ENCODE measurements around the gene TVP23C. TPM values are rescaled to one million over a fixed set of nuclear protein-coding genes. Genes with fewer than 3 reads are reported as not detected.
"Not testable (repeated sequence)": the region's sequence is repeated elsewhere in the genome, so short reads cannot be mapped to it uniquely, and the experiment has no call there.

Gene TVP23C
- total RNA-seq: 10 to 100 TPM in 3 of 4 donors, 1 to 10 TPM in 1; 9.9 to 31.7 (median 22.9) TPM

GRCh38 chr17:15563375-15563857 is at the start of gene TVP23C:
Gene TVP23C (minus strand): TSS chr17:15563483. CDS start chr17:15563448, 35 bp downstream.
- not testable (repeated sequence) for H3K4me1 ChIP-seq, H3K9me3 ChIP-seq, H3K36me3 ChIP-seq, H3K27me3 ChIP-seq
- peak in 1 of 2 donors; percentile 24 for TF ChIP-seq EP300 (IDR thresholded peaks at IDR 0.05)
- peak within 1 kb of the TSS in 3 of 4 donors; percentile 78 to 86 (median 85) for H3K27ac ChIP-seq
- peak; percentile 35 to 40 for DNase-seq (ENCODE audit: low spot score in 2 of 2)
- 0% methylated on average over 2 to 7 of the region's 46 CpGs for WGBS, 2 donors
- peak within 1 kb of the TSS; percentile 64 to 81 (median 73) for H3K4me3 ChIP-seq

GRCh38 chr17:15592960-15593359 is 29.7 kb upstream of the TVP23C start:
- H3K36me3 ChIP-seq; H3K4me3 ChIP-seq; H3K9me3 ChIP-seq; H3K4me1 ChIP-seq; DNase-seq (ENCODE audit: low spot score in 2 of 2); H3K27ac ChIP-seq; H3K27me3 ChIP-seq: not testable (repeated sequence)
- WGBS, 2 donors: 87 to 95% methylated on average over 8 of the region's 8 CpGs

- H3K27me3 ChIP-seq; H3K36me3 ChIP-seq; H3K4me1 ChIP-seq; H3K4me3 ChIP-seq; DNase-seq (ENCODE audit: low spot score in 2 of 2); H3K27ac ChIP-seq; H3K9me3 ChIP-seq: not testable (repeated sequence)
- WGBS, 2 donors: 32 to 45% methylated on average over 5 of the region's 5 CpGs
Observed at GRCh38 chr17:15591986-15592385, 28.7 kb upstream of the TVP23C start.

- not testable (repeated sequence) for H3K9me3 ChIP-seq; H3K27me3 ChIP-seq; DNase-seq (ENCODE audit: low spot score in 2 of 2); H3K4me3 ChIP-seq; H3K36me3 ChIP-seq; H3K27ac ChIP-seq; H3K4me1 ChIP-seq
- 83 to 100% methylated on average over 1 of the region's 1 CpG for WGBS, 2 donors
Observed at GRCh38 chr17:15590844-15591243, 27.6 kb upstream of the TVP23C start.

GRCh38 chr17:15589544-15590536 is 26.6 kb upstream of the TVP23C start:
- H3K9me3 ChIP-seq; H3K4me1 ChIP-seq; H3K36me3 ChIP-seq; DNase-seq (ENCODE audit: low spot score in 2 of 2); H3K27ac ChIP-seq; H3K4me3 ChIP-seq; H3K27me3 ChIP-seq: not testable (repeated sequence)
- 66 to 71% methylated on average over 14 of the region's 17 CpGs for WGBS, 2 donors

- H3K4me1 ChIP-seq; H3K36me3 ChIP-seq; H3K9me3 ChIP-seq; DNase-seq (ENCODE audit: low spot score in 2 of 2); H3K27ac ChIP-seq; H3K4me3 ChIP-seq; H3K27me3 ChIP-seq: not testable (repeated sequence)
- WGBS, 2 donors: 74 to 83% methylated on average over 8 of the region's 8 CpGs
Observed at GRCh38 chr17:15588017-15588416, 24.7 kb upstream of the TVP23C start.

GRCh38 chr17:15583313-15583712 is 20.0 kb upstream of the TVP23C start:
- H3K9me3 ChIP-seq; H3K27me3 ChIP-seq; H3K4me1 ChIP-seq; DNase-seq (ENCODE audit: low spot score in 2 of 2); H3K36me3 ChIP-seq; H3K27ac ChIP-seq; H3K4me3 ChIP-seq: not testable (repeated sequence)
- WGBS, 2 donors: 89 to 96% methylated on average over 1 to 2 of the region's 5 CpGs

- H3K36me3 ChIP-seq; H3K4me3 ChIP-seq; H3K27me3 ChIP-seq; H3K4me1 ChIP-seq; H3K27ac ChIP-seq; DNase-seq (ENCODE audit: low spot score in 2 of 2); H3K9me3 ChIP-seq: not testable (repeated sequence)
- 84 to 100% methylated on average over 3 to 4 of the region's 4 CpGs for WGBS, 2 donors
Observed at GRCh38 chr17:15581462-15581861, 18.2 kb upstream of the TVP23C start.

GRCh38 chr17:15576848-15577247 is 13.6 kb upstream of the TVP23C start:
- not testable (repeated sequence) for H3K4me3 ChIP-seq; H3K4me1 ChIP-seq; H3K27me3 ChIP-seq; H3K27ac ChIP-seq; H3K9me3 ChIP-seq; H3K36me3 ChIP-seq; DNase-seq (ENCODE audit: low spot score in 2 of 2)
- no CpG with 5 or more reads among the region's 1 CpG for WGBS, 2 donors

GRCh38 chr17:15574660-15575059 is 11.4 kb upstream of the TVP23C start:
- not testable (repeated sequence) for H3K36me3 ChIP-seq; H3K4me3 ChIP-seq; DNase-seq (ENCODE audit: low spot score in 2 of 2); H3K27me3 ChIP-seq; H3K9me3 ChIP-seq; H3K27ac ChIP-seq; H3K4me1 ChIP-seq
- 64 to 75% methylated on average over 2 to 3 of the region's 5 CpGs for WGBS, 2 donors

- H3K27ac ChIP-seq; H3K36me3 ChIP-seq; H3K27me3 ChIP-seq; H3K4me3 ChIP-seq; H3K4me1 ChIP-seq; DNase-seq (ENCODE audit: low spot score in 2 of 2); H3K9me3 ChIP-seq: not testable (repeated sequence)
- WGBS, 2 donors: 52 to 69% methylated on average over 4 of the region's 4 CpGs
Observed at GRCh38 chr17:15573870-15574269, 10.6 kb upstream of the TVP23C start.

- Histone ChIP-seq H3K4me3 (peak overlapping the region; percentile 64 to 81 (median 73)), H3K27ac (peak overlapping the region in 3 of 4 donors; percentile 78 to 86 (median 85))
- not testable (repeated sequence) for H3K9me3 ChIP-seq; DNase-seq (ENCODE audit: low spot score in 2 of 2); H3K4me1 ChIP-seq; H3K36me3 ChIP-seq; H3K27me3 ChIP-seq
- WGBS, 2 donors: 0 to 4% methylated on average over 7 to 9 of the region's 34 CpGs
Observed at GRCh38 chr17:15562613-15563374, 489 bp downstream of the TVP23C start.

GRCh38 chr17:15561439-15561838 is 1.8 kb downstream of the TVP23C start:
- not testable (repeated sequence) for H3K9me3 ChIP-seq
- WGBS, 2 donors: 87 to 94% methylated on average over 10 of the region's 10 CpGs

More at GRCh38 chr17:15561439-15561838, 1.8 kb downstream of the TVP23C start:
- not testable (repeated sequence) for H3K27me3 ChIP-seq; DNase-seq (ENCODE audit: low spot score in 2 of 2); H3K27ac ChIP-seq; H3K36me3 ChIP-seq; H3K4me1 ChIP-seq; H3K4me3 ChIP-seq
